Measurements from ENCODE around the gene FOXO1.

FOXO1 gene

GRCh38 chr13:40559915-40560314 lies 106.5 kb downstream of the FOXO1 start:
- no peak for DNase-seq (ENCODE audit: extremely low read depth, low read depth)
- TF ChIP-seq CTCF (IDR thresholded peaks at IDR 0.05; ENCODE audit: low read depth, low read length): no peak

- no peak for TF ChIP-seq CTCF (IDR thresholded peaks at IDR 0.05; ENCODE audit: low read depth, low read length)
- DNase-seq (ENCODE audit: extremely low read depth, low read depth): no peak
These were observed 107.8 kb downstream of the FOXO1 start for GRCh38 chr13:40558656-40559055.

GRCh38 chr13:40556453-40556852 lies 110.0 kb downstream of the FOXO1 start:
- TF ChIP-seq CTCF (IDR thresholded peaks at IDR 0.05; ENCODE audit: low read depth, low read length): no peak
- no peak for DNase-seq (ENCODE audit: extremely low read depth, low read depth)

- no peak for TF ChIP-seq CTCF (IDR thresholded peaks at IDR 0.05; ENCODE audit: low read depth, low read length)
- DNase-seq (ENCODE audit: extremely low read depth, low read depth): no peak
These were observed 113.1 kb downstream of the FOXO1 start for GRCh38 chr13:40553356-40553755.

- no peak for DNase-seq (ENCODE audit: extremely low read depth, low read depth)
- no peak for TF ChIP-seq CTCF (IDR thresholded peaks at IDR 0.05; ENCODE audit: low read depth, low read length)
These were observed 113.5 kb downstream of the FOXO1 start for GRCh38 chr13:40552895-40553294.

- no peak for DNase-seq (ENCODE audit: extremely low read depth, low read depth)
These were observed 116.3 kb downstream of the FOXO1 start for GRCh38 chr13:40550130-40550529.

GRCh38 chr13:40549500-40550094 lies 116.8 kb downstream of the FOXO1 start:
- peak; percentile 8 for DNase-seq (ENCODE audit: extremely low read depth, low read depth)
- TF ChIP-seq CTCF (IDR thresholded peaks at IDR 0.05; ENCODE audit: low read depth, low read length): no peak

More at GRCh38 chr13:40550130-40550529, 116.3 kb downstream of the FOXO1 start:
- TF ChIP-seq CTCF (IDR thresholded peaks at IDR 0.05; ENCODE audit: low read depth, low read length): no peak

Data from AG09319 (cell line).